H1 (cell line): ENCODE results near the gene RNASEH2A. TPM values are rescaled to one million over a fixed set of nuclear protein-coding genes. Genes with fewer than 3 reads are reported as not detected.
A peak's percentile ranks its signal among the peaks of the same experiment; 100 is the strongest.

ENCODE experiments used
- CTCF ChIA-PET: fragments of 300-600 bp; sonication (Branson Sonifier 250); formaldehyde crosslinking; loops from one replicate; lab custom pipeline; 2021; ENCODE audit not compliant: partially characterized antibody; lab: Charles Lee
- POLR2A ChIA-PET: fragments of 300-600 bp; sonication (Branson Sonifier 250); formaldehyde crosslinking; loops from one replicate; lab custom pipeline; 2021; ENCODE audit warnings: inconsistent platforms; ENCODE audit not compliant: partially characterized antibody; lab: Charles Lee
- DNase-seq, 2 experiments: peaks; one replicate each; pipeline versions ENCODE4 v3.0.0 to v3.0.0-alpha.2; 2010 to 2022; ENCODE audit warnings: low spot score in 2 of 2, low read depth in 1 of 2, mixed read lengths in 1 of 2
- FAIRE-seq: peaks from 2 replicates; lab custom pipeline; 2011; peaks lifted over from hg19 to GRCh38; lab: Jason Lieb, UNC
- H2AFZ ChIP-seq: 2 replicates; pipeline ENCODE4 v1.8.1; 2012; ENCODE audit warnings: low read length, inconsistent platforms
- H2AK5ac ChIP-seq: 2 replicates; pipeline ENCODE4 v1.6.1; 2013; ENCODE audit warnings: low read depth, low read length
- H2BK120ac ChIP-seq: replicated peaks from 2 replicates; pipeline ENCODE3; 2013; ENCODE audit warnings: low read depth, low read length, inconsistent platforms
- H2BK12ac ChIP-seq: 2 replicates; pipeline ENCODE4 v1.6.1; 2013; ENCODE audit warnings: low read depth, low read length
- H2BK15ac ChIP-seq: 2 replicates; pipeline ENCODE4 v1.6.1; 2013; ENCODE audit warnings: low read length
- H2BK20ac ChIP-seq: 2 replicates; pipeline ENCODE4 v1.6.1; 2013; ENCODE audit warnings: low read length
- H2BK5ac ChIP-seq: 2 replicates; pipeline ENCODE4 v1.6.1; 2013; ENCODE audit warnings: low read depth, low read length
- H3K14ac ChIP-seq: 2 replicates; pipeline ENCODE4 v1.6.1; 2013; ENCODE audit warnings: inconsistent platforms; ENCODE audit not compliant: insufficient read length
- H3K18ac ChIP-seq: 2 replicates; pipeline ENCODE4 v1.6.1; 2013; ENCODE audit warnings: low read length; ENCODE audit errors: extremely low read depth
- H3K23ac ChIP-seq: 2 replicates; pipeline ENCODE4 v1.6.1; 2013; ENCODE audit warnings: inconsistent platforms; ENCODE audit not compliant: insufficient read length
- H3K23me2 ChIP-seq: 2 replicates; pipeline ENCODE4 v1.6.1; 2013; ENCODE audit warnings: low read depth, low read length
- H3K27ac ChIP-seq: 2 replicates; pipeline ENCODE4 v1.6.1; 2011; ENCODE audit warnings: low read depth, low read length, inconsistent platforms
- H3K27me3 ChIP-seq, 4 experiments: replicated peaks in 1 of 4; 1 replicate in 1 of 4; 2 replicates in 3 of 4; pipeline versions ENCODE4 v1.6.1 to v1.8.1; 2011 to 2013; ENCODE audit warnings: low read length in 3 of 4, mild to moderate bottlenecking in 3 of 4, inconsistent platforms in 2 of 4, mixed read lengths in 2 of 4, moderate library complexity in 1 of 4; ENCODE audit not compliant: control insufficient read depth in 3 of 4, insufficient read depth in 3 of 4; ENCODE audit errors: extremely low read depth in 1 of 4
- H3K36me3 ChIP-seq, 4 experiments: 2 replicates each; pipeline versions ENCODE4 v1.6.1 to v1.8.1; 2011 to 2013; ENCODE audit warnings: mild to moderate bottlenecking in 4 of 4, low read length in 3 of 4, moderate library complexity in 2 of 4, control low read depth in 1 of 4, inconsistent platforms in 1 of 4; ENCODE audit not compliant: insufficient read depth in 4 of 4, control insufficient read depth in 2 of 4
- H3K4ac ChIP-seq: replicated peaks from 2 replicates; pipeline ENCODE3; 2013; ENCODE audit warnings: low read length, low read depth, mixed read lengths, inconsistent platforms; ENCODE audit not compliant: insufficient read length
- H3K4me1 ChIP-seq, 4 experiments: replicated peaks in 1 of 4; 1 replicate in 1 of 4; 2 replicates in 3 of 4; pipeline versions ENCODE4 v1.6.1 to v1.8.1; 2011 to 2013; ENCODE audit warnings: low read length in 3 of 4, inconsistent platforms in 2 of 4, mixed read lengths in 1 of 4; ENCODE audit not compliant: insufficient read depth in 4 of 4, control insufficient read depth in 3 of 4
- H3K4me2 ChIP-seq, 2 experiments: 2 replicates each; pipeline versions ENCODE4 v1.6.1 to v1.8.1; 2011 to 2013; ENCODE audit warnings: low read depth in 2 of 2, low read length in 2 of 2, control low read depth in 1 of 2, inconsistent platforms in 1 of 2, mild to moderate bottlenecking in 1 of 2; ENCODE audit not compliant: insufficient read depth in 1 of 2
- H3K4me3 ChIP-seq, 4 experiments: fragments of 200-600, 300-600 bp in 1 of 4; sonication (generic), shearing (Covaris generic), sonication (Bioruptor Twin) in 1 of 4; 2 replicates each; pipeline versions ENCODE4 v1.5.1 to v1.8.1; 2011 to 2016; ENCODE audit warnings: low read length in 4 of 4, low read depth in 3 of 4, control low read depth in 2 of 4, inconsistent platforms in 2 of 4, mild to moderate bottlenecking in 2 of 4, mixed read lengths in 1 of 4, moderate library complexity in 1 of 4; ENCODE audit not compliant: insufficient read depth in 2 of 4; ENCODE audit errors: extremely low read depth in 1 of 4
- H3K56ac ChIP-seq: replicated peaks from 2 replicates; pipeline ENCODE3; 2013; ENCODE audit warnings: low read depth, mild to moderate bottlenecking, mixed read lengths, low read length, inconsistent platforms; ENCODE audit not compliant: insufficient read length
- H3K79me1 ChIP-seq: 2 replicates; pipeline ENCODE4 v1.6.1; 2013; ENCODE audit warnings: low read depth, low read length, control low read depth
- H3K79me2 ChIP-seq, 2 experiments: 2 replicates each; pipeline versions ENCODE4 v1.6.1 to v1.8.1; 2012 to 2013; ENCODE audit warnings: low read length in 2 of 2, mild to moderate bottlenecking in 2 of 2, inconsistent platforms in 1 of 2; ENCODE audit not compliant: insufficient read depth in 2 of 2, control insufficient read depth in 1 of 2
- H3K9ac ChIP-seq, 4 experiments: replicated peaks in 1 of 4; 1 replicate in 1 of 4; 2 replicates in 3 of 4; pipeline versions ENCODE4 v1.6.1 to v1.8.1; 2011 to 2013; ENCODE audit warnings: low read depth in 3 of 4, low read length in 3 of 4, control low read depth in 2 of 4, mild to moderate bottlenecking in 2 of 4, moderate library complexity in 2 of 4, inconsistent platforms in 1 of 4; ENCODE audit errors: extremely low read depth in 1 of 4
- H3K9me3 ChIP-seq, 2 experiments: 2 replicates each; pipeline versions ENCODE4 v1.6.1 to v1.8.1; 2012 to 2013; ENCODE audit warnings: mild to moderate bottlenecking in 2 of 2, moderate library complexity in 2 of 2, control low read depth in 1 of 2, inconsistent platforms in 1 of 2, low read depth in 1 of 2, low read length in 1 of 2, mixed read lengths in 1 of 2; ENCODE audit not compliant: insufficient read depth in 2 of 2
- H4K20me1 ChIP-seq, 2 experiments: replicated peaks in 1 of 2; 2 replicates each; pipeline versions ENCODE3 to v1.8.1; 2011 to 2013; ENCODE audit warnings: inconsistent platforms in 2 of 2, low read length in 2 of 2, mild to moderate bottlenecking in 1 of 2; ENCODE audit not compliant: insufficient read depth in 2 of 2, control insufficient read depth in 1 of 2
- H4K5ac ChIP-seq: 2 replicates; pipeline ENCODE4 v1.6.1; 2013; ENCODE audit warnings: low read length, low read depth, mixed read lengths, inconsistent platforms; ENCODE audit not compliant: insufficient read length
- H4K8ac ChIP-seq: 2 replicates; pipeline ENCODE4 v1.8.0; 2013; ENCODE audit warnings: mild to moderate bottlenecking, moderate library complexity, low read length, inconsistent platforms; ENCODE audit not compliant: insufficient read depth; ENCODE audit errors: extremely low read depth
- H4K91ac ChIP-seq: replicated peaks from 2 replicates; pipeline ENCODE3; 2013; ENCODE audit warnings: low read length, mixed read lengths, inconsistent platforms; ENCODE audit not compliant: insufficient read length
- BACH1 ChIP-seq: IDR thresholded peaks from 2 replicates; pipeline ENCODE4 v1.6.1; 2012; ENCODE audit warnings: low read length, improper control_type of control experiment
- CBX8 ChIP-seq: fragments of 300-800, 300-1000 bp; sonication (generic); IDR thresholded peaks from 2 replicates; pipeline ENCODE4 v1.7.1; 2016; ENCODE audit warnings: low read depth, low read length, borderline replicate concordance
- CHD1 ChIP-seq: IDR thresholded peaks from 2 replicates; pipeline ENCODE4 v1.6.1; 2012; ENCODE audit warnings: low read depth, low read length, improper control_type of control experiment
- POLR2AphosphoS5 ChIP-seq: IDR thresholded peaks from 2 replicates; pipeline ENCODE4 v1.6.1; 2011; ENCODE audit warnings: low read depth, low read length
- RAD21 ChIP-seq, 2 experiments: IDR thresholded peaks in 1 of 2; conservative IDR thresholded peaks in 1 of 2; 2 replicates each; pipeline ENCODE4 v1.6.1; 2011; ENCODE audit warnings: low read depth in 2 of 2, low read length in 2 of 2, improper control_type of control experiment in 1 of 2, inconsistent platforms in 1 of 2, mild to moderate bottlenecking in 1 of 2, moderate library complexity in 1 of 2
- SAP30 ChIP-seq: fragments of 300-600 bp; sonication (generic); IDR thresholded peaks from 2 replicates; pipeline ENCODE4 v1.7.1; 2012; ENCODE audit warnings: low read length, moderate library complexity, mild to moderate bottlenecking, inconsistent platforms; ENCODE audit not compliant: insufficient read depth, insufficient replicate concordance
- SIN3A ChIP-seq, 2 experiments: IDR thresholded peaks in 1 of 2; conservative IDR thresholded peaks in 1 of 2; 2 replicates each; pipeline ENCODE4 v1.6.1; 2011 to 2012; ENCODE audit warnings: low read length in 2 of 2, improper control_type of control experiment in 1 of 2, low read depth in 1 of 2, mild to moderate bottlenecking in 1 of 2
- SP4 ChIP-seq: IDR thresholded peaks from 2 replicates; pipeline ENCODE4 v1.6.1; 2012; ENCODE audit warnings: low read length, inconsistent platforms
- TEAD4 ChIP-seq: IDR thresholded peaks from 2 replicates; pipeline ENCODE4 v1.6.1; 2012; ENCODE audit warnings: low read depth, low read length, inconsistent platforms, mixed read lengths
- ZNF274 ChIP-seq: IDR thresholded peaks from 2 replicates; pipeline ENCODE4 v1.7.0; 2012; ENCODE audit warnings: low read length, borderline replicate concordance; ENCODE audit errors: extremely low read depth
- WGBS, 2 experiments: shearing (Covaris generic) in 1 of 2; methylation state at CpG; one replicate each; pipeline versions ENCODE4 v1.1.6 to v1.1.7; 2013 to 2015; ENCODE audit warnings: low lambda C conversion rate in 2 of 2, mixed read lengths in 2 of 2, inconsistent platforms in 1 of 2, low coverage in 1 of 2, missing lambda C conversion rate in 1 of 2; ENCODE audit not compliant: insufficient replicate concordance in 2 of 2, insufficient coverage in 1 of 2, insufficient read length in 1 of 2; ENCODE audit errors: extremely low coverage in 1 of 2, missing lambda C conversion rate in 1 of 2; 5-methylcytosine and 5-hydroxymethylcytosine counted together
- polyA plus RNA-seq, 7 experiments: library from polyadenylated mRNA; depleted of rRNA in 3 of 7; stranded (reverse) in 5 of 7; unstranded in 2 of 7; fragments of >200 nt in 5 of 7; fragments of 200-250 nt in 2 of 7; gene quantifications; 1 replicate in 5 of 7; 2 replicates in 1 of 7; 4 replicates in 1 of 7; pipeline versions ENCODE4 v1.2.1 to v1.2.3, GENCODE V29; 2011 to 2013; ENCODE audit warnings: missing spikeins in 2 of 7, mixed read lengths in 2 of 7
- total RNA-seq: library from RNA; stranded (reverse); fragmentation: NEBNext Ultra II Directional; extraction: Animal tissue kit (Norgen Biotek cat#: 25700); gene quantifications from 2 replicates; pipeline ENCODE4 v1.2.1, GENCODE V29; 2021

RNASEH2A gene
- total and polyA plus RNA-seq, 2 of the 8 experiments (the other 6 are each of a cell fraction or from before 2014, with no cell fraction given), result 67.5 to 120 TPM

- Histone ChIP-seq H2BK5ac (peak overlapping the region; percentile 85), H3K4me3 (peak overlapping the region; percentile 40 to 69 (median 62)), H2AK5ac (no peak overlapping the region), H4K8ac (peak overlapping the region; percentile 88), H2BK12ac (peak overlapping the region; percentile 75; the same call in 1 of the 2 replicates), H3K23ac (no peak overlapping the region), H4K5ac (peak overlapping the region; percentile 72), H3K23me2 (peaks cover 27% of the 10 kb centered on the region; the same call in 1 of the 2 replicates), H2BK120ac (no peak overlapping the region), H3K18ac (peak overlapping the region; percentile 94), H3K36me3 (no peaks in the 10 kb centered on the region), H3K27me3 (no peaks in the 10 kb centered on the region), H3K9me3 (no peaks in the 10 kb centered on the region), H3K4me2 (peak overlapping the region; percentile 93 to 94), H3K27ac (0 out of 2 replicates have a peak overlapping the region, but pooled peaks have one; percentile 22), H2BK15ac (peak overlapping the region; percentile 31; the same call in 1 of the 2 replicates), H3K79me2 (no peaks in the 10 kb centered on the region), H2BK20ac (no peak overlapping the region), H4K91ac (peak overlapping the region; percentile 75), H3K9ac (peak overlapping the region in 2 of 4 experiments; percentile 31 to 38; a peak in 3 of 7 replicates), H3K4me1 (peaks cover 0 to 25% (median 17%) of the 10 kb centered on the region in 4 experiments; a peak in 6 of 7 replicates), H4K20me1 (no peaks in the 10 kb centered on the region), H2AFZ (no peak overlapping the region), H3K4ac (peak overlapping the region; percentile 95), H3K14ac (no peak overlapping the region), H3K56ac (peak overlapping the region; percentile 70), H3K79me1 (no peaks in the 10 kb centered on the region)
- 6% methylated on average over 29 of the region's 44 CpGs; no CpG with 5 or more reads in 1 of the 2 experiments for WGBS, 2 experiments
- FAIRE-seq (no peak), DNase-seq (peak in 1 of 2 experiments; percentile 76)
- ChIA-PET POLR2A (interaction anchor here (0.9 to 16.6 kb wide), 15 partner anchors 10 to 155 kb away, joined by 3 to 317 read pairs (median 5); partner anchors contain the start of genes FARSA, GCDH, GET3 and JUNB), CTCF (interaction anchor here (0.6 to 11.2 kb wide), 22 partner anchors 9 to 333 kb away, joined by 3 to 277 read pairs (median 4); partner anchors contain the start of genes GET3, JUNB, RNASEH2A and RTBDN)
- TF ChIP-seq ZNF274 (no peak), POLR2AphosphoS5 (no peak), SIN3A (conservative IDR thresholded peaks at IDR 0.05 in 1 of 2, IDR thresholded peaks at IDR 0.05 in 1 of 2; ENCODE audit: low read depth in 1 of 2, low read length in 2 of 2) (peak; percentile 25 to 27; a peak in 2 of 4 replicates), CHD1 (no peak), SP4 (no peak), BACH1 (peak; percentile 40; the same call in 1 of the 2 replicates), RAD21 (IDR thresholded peaks at IDR 0.05 in 1 of 2, conservative IDR thresholded peaks at IDR 0.05 in 1 of 2; ENCODE audit: low read depth in 2 of 2, low read length in 2 of 2) (no peak), CBX8 (no peak), SAP30 (peak; percentile 86), TEAD4 (no peak)
Measured at GRCh38 chr19:12778017-12778904, 28.1 kb upstream of the RNASEH2A start.
